Vagina (tissue), 2 donors: Measurements from ENCODE around the gene DDIT4. TPM values are rescaled to one million over a fixed set of nuclear protein-coding genes. Genes with fewer than 3 reads are reported as not detected.
A peak's percentile ranks its signal among the peaks of the same experiment; 100 is the strongest.

Experiments
- DNase-seq, 2 donors: peaks; one replicate each; pipeline ENCODE4 v3.0.0-alpha.2; 2017; ENCODE audit errors: extremely low spot score in 2 of 2
- H3K27ac ChIP-seq: fragments of 200-600 bp; sonication (generic); one replicate; pipeline ENCODE4 v1.5.1; 2019
- H3K27me3 ChIP-seq: fragments of 200-600 bp; sonication (generic); one replicate; pipeline ENCODE4 v1.5.1; 2019
- H3K36me3 ChIP-seq, 2 donors: fragments of 200-600 bp; sonication (generic); one replicate each; pipeline ENCODE4 v1.5.1; 2017 to 2019
- H3K4me1 ChIP-seq: fragments of 200-600 bp; sonication (generic); one replicate; pipeline ENCODE4 v1.5.1; 2019
- H3K4me3 ChIP-seq, 2 donors: fragments of 200-600 bp; sonication (generic); 1 replicate in 1 of 2; 2 replicates in 1 of 2; pipeline ENCODE4 v1.5.1; 2016 to 2019
- H3K9me3 ChIP-seq: fragments of 200-600 bp; sonication (generic); one replicate; pipeline ENCODE4 v1.5.1; 2019
- CTCF ChIP-seq, 3 experiments: fragments of 450-650 bp in 2 of 3; fragments of 200-600 bp in 1 of 3; sonication (generic) in 1 of 3; IDR thresholded peaks; one replicate each; pipeline ENCODE4 v1.5.1; 2017 to 2019; ENCODE audit warnings: antibody characterized with exemption in 3 of 3, mild to moderate bottlenecking in 2 of 3, moderate library complexity in 2 of 3
- POLR2A ChIP-seq, 2 donors: fragments of 450-650 bp; IDR thresholded peaks; one replicate each; pipeline ENCODE4 v1.6.1; 2017; ENCODE audit warnings: antibody characterized with exemption in 2 of 2, mild to moderate bottlenecking in 2 of 2, moderate library complexity in 2 of 2
- POLR2AphosphoS5 ChIP-seq, 2 donors: sonication (generic); formaldehyde crosslinking; IDR thresholded peaks; one replicate each; pipeline ENCODE4 v1.9.0; 2017; ENCODE audit warnings: antibody characterized with exemption in 2 of 2, mild to moderate bottlenecking in 2 of 2, low read depth in 1 of 2; ENCODE audit not compliant: insufficient read depth in 1 of 2
- intact Hi-C: fragments of 100-400 bp; cut with DNase I; formaldehyde crosslinking; loops from one replicate; pipeline ENCODE4 v1.15.1; 2023
- total RNA-seq: library from RNA; depleted of rRNA; stranded (reverse); fragments of >200 nt; gene quantifications from one replicate; pipeline ENCODE4 v1.2.3, GENCODE V29; 2016

DDIT4 gene
- total RNA-seq, 1 donor from 2014 or later = 1,063 TPM

GRCh38 chr10:72316748-72317435 lies 43.2 kb downstream of the DDIT4 start:
- Histone ChIP-seq H3K27me3 (no peaks in the 10 kb centered on the region), H3K36me3 (no peaks in the 10 kb centered on the region), H3K4me3 (no peak overlapping the region), H3K4me1 (peaks cover 72% of the 10 kb centered on the region), H3K27ac (peak overlapping the region; percentile 76), H3K9me3 (no peaks in the 10 kb centered on the region)
- DNase-seq = peak in 1 of 2 donors; percentile 89
- intact Hi-C loops = no loop called here
- TF ChIP-seq POLR2AphosphoS5 (IDR thresholded peaks at IDR 0.05; ENCODE audit: insufficient read depth in 1 of 2, low read depth in 1 of 2) = peak in 1 of 2 donors; percentile 33
- no peak for TF ChIP-seq CTCF (IDR thresholded peaks at IDR 0.05)
- TF ChIP-seq POLR2A (IDR thresholded peaks at IDR 0.05) = no peak

DNA sequence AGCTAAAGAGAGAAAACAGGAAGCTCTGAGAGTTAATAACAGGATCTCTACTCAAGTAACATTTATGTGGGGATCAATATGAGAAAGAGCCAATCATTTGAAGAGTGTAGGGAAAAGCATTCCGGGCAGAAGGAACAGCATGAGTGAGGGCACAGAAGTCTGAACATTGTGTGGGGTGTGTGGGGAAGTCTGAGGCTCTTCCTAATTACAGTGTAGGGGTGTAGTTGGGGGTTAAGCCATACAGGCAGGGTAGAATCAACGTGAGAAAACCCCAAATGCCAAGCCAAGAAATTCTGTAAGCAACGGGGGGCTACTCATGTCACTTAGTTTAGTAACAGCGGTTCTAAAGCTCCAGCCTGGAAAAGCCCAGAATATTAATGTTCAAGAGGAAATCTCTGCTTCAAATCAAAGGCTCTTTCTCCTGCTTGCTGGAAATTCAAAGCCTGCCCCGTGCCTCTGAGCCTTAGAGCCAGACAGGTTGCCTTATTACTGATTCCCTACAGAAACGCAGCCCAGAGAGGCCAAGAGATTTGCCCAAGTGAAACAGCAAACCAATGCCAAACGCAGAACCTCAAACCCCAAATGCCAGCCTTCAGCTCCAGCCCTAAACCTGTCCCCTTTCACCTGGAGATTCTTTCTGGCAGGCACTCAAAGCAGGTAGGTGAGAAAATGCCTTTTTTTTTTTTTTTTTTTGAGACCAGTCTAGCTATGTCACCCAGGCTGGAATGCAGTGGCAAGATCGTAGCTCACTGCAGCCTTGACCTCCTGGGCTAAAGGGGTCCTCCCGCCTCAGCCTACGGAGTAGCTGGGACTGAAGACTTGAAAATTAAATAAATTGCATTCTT lies 44.9 kb downstream of the DDIT4 start:
- no peaks in the 10 kb centered on the region for H3K36me3 ChIP-seq
- peak overlapping the region; percentile 44 to 56 for H3K4me3 ChIP-seq
- no peak for TF ChIP-seq CTCF (IDR thresholded peaks at IDR 0.05)
- TF ChIP-seq POLR2AphosphoS5 (IDR thresholded peaks at IDR 0.05; ENCODE audit: insufficient read depth in 1 of 2, low read depth in 1 of 2) = no peak
- no peak for TF ChIP-seq POLR2A (IDR thresholded peaks at IDR 0.05)
- H3K4me1 ChIP-seq = peaks cover 89% of the 10 kb centered on the region
- H3K9me3 ChIP-seq = no peaks in the 10 kb centered on the region
- no peaks in the 10 kb centered on the region for H3K27me3 ChIP-seq
- intact Hi-C loops = no loop called here
- DNase-seq = no peak
- H3K27ac ChIP-seq = peak overlapping the region; percentile 95

GRCh38 chr10:72319416-72320254 lies 45.9 kb downstream of the DDIT4 start:
- DNase-seq = peak in 1 of 2 donors; percentile 95
- intact Hi-C loops = loop anchor here (5.0 kb wide), 3 partner anchors 42 to 102 kb away; partner anchors contain the start of genes ANAPC16 and ASCC1

More at GRCh38 chr10:72319416-72320254, 45.9 kb downstream of the DDIT4 start:
- Histone ChIP-seq H3K9me3 (no peaks in the 10 kb centered on the region), H3K4me1 (peaks cover 96% of the 10 kb centered on the region), H3K27me3 (no peaks in the 10 kb centered on the region), H3K27ac (peak overlapping the region; percentile 95), H3K4me3 (peak overlapping the region; percentile 44 to 56), H3K36me3 (no peaks in the 10 kb centered on the region)
- TF ChIP-seq CTCF (IDR thresholded peaks at IDR 0.05) = peak in 1 of 3 experiments; percentile 4
- peak in 1 of 2 donors; percentile 37 for TF ChIP-seq POLR2A (IDR thresholded peaks at IDR 0.05)
- peak in 1 of 2 donors; percentile 80 for TF ChIP-seq POLR2AphosphoS5 (IDR thresholded peaks at IDR 0.05; ENCODE audit: insufficient read depth in 1 of 2, low read depth in 1 of 2)
